Glutamatergic neuron (in vitro differentiated cells): Measurements from ENCODE around the gene GDF10. TPM values are rescaled to one million over a fixed set of nuclear protein-coding genes. Genes with fewer than 3 reads are reported as not detected.

ENCODE experiments used
- DNase-seq: peaks from one replicate; pipeline ENCODE4 v3.0.0; 2022
- H3K27ac Mint-ChIP-seq: one replicate; pipeline ENCODE4 v1.8.0; 2020; ENCODE audit warnings: mild to moderate bottlenecking, mixed read lengths, inconsistent platforms; ENCODE audit not compliant: unreplicated experiment
- H3K27me3 Mint-ChIP-seq: one replicate; pipeline ENCODE4 v1.8.0; 2020; ENCODE audit warnings: mild to moderate bottlenecking, moderate library complexity, mixed read lengths, inconsistent platforms; ENCODE audit not compliant: unreplicated experiment
- H3K36me3 Mint-ChIP-seq: one replicate; pipeline ENCODE4 v1.8.0; 2020; ENCODE audit warnings: mild to moderate bottlenecking, mixed read lengths, inconsistent platforms; ENCODE audit not compliant: unreplicated experiment
- H3K4me1 Mint-ChIP-seq: one replicate; pipeline ENCODE4 v1.8.0; 2020; ENCODE audit warnings: mild to moderate bottlenecking, low read depth, mixed read lengths, inconsistent platforms; ENCODE audit not compliant: unreplicated experiment
- H3K4me3 Mint-ChIP-seq: one replicate; pipeline ENCODE4 v1.8.0; 2020; ENCODE audit warnings: mild to moderate bottlenecking, mixed read lengths, inconsistent platforms; ENCODE audit not compliant: unreplicated experiment
- H3K9me3 Mint-ChIP-seq: one replicate; pipeline ENCODE4 v1.8.0; 2020; ENCODE audit warnings: mild to moderate bottlenecking, moderate library complexity, mixed read lengths, inconsistent platforms; ENCODE audit not compliant: unreplicated experiment
- total RNA-seq: library from RNA; stranded (reverse); fragmentation: NEBNext Ultra II Directional; extraction: Animal tissue kit (Norgen Biotek cat#: 25700); gene quantifications from one replicate; pipeline ENCODE4 v1.2.1, GENCODE V29; 2021; ENCODE audit not compliant: unreplicated experiment
- TF ChIP-seq, protein P1 (sequence below): fragments of 200-600 bp; sonication (generic); IDR thresholded peaks from one replicate; pipeline ENCODE4 v1.5.0; 2021; ENCODE audit not compliant: partially characterized antibody, unreplicated experiment

GDF10 gene
- total RNA-seq, 1 donor from 2014 or later, result not detected

DNA sequence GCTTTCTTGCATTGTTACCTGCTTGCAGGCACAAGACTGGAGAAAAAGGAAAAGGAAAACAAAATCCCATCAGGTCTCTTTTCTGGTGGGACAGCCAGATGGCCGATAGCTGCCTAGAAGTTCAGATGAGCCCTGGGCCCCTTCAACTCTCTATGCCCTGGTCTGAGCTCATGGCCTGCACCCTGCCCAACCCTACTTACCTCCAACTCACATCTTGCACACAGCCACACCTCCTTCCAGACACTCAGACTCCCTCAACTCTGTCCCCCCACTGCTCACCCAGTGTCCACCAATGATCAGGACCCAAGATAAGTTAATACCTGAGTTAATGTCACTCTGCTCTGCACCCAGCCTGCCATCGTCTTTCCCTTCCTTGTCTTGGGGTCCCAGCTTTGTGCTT, 59.1 kb downstream of the GDF10 start:
- H3K4me3 Mint-ChIP-seq, result no peak overlapping the region
- H3K27ac Mint-ChIP-seq, result no peak overlapping the region
- DNase-seq, result no peak
- H3K36me3 Mint-ChIP-seq, result no peaks in the 10 kb centered on the region
- TF ChIP-seq, protein P1, sequence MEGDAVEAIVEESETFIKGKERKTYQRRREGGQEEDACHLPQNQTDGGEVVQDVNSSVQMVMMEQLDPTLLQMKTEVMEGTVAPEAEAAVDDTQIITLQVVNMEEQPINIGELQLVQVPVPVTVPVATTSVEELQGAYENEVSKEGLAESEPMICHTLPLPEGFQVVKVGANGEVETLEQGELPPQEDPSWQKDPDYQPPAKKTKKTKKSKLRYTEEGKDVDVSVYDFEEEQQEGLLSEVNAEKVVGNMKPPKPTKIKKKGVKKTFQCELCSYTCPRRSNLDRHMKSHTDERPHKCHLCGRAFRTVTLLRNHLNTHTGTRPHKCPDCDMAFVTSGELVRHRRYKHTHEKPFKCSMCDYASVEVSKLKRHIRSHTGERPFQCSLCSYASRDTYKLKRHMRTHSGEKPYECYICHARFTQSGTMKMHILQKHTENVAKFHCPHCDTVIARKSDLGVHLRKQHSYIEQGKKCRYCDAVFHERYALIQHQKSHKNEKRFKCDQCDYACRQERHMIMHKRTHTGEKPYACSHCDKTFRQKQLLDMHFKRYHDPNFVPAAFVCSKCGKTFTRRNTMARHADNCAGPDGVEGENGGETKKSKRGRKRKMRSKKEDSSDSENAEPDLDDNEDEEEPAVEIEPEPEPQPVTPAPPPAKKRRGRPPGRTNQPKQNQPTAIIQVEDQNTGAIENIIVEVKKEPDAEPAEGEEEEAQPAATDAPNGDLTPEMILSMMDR, result no peak
- H3K9me3 Mint-ChIP-seq, result peaks cover 3% of the 10 kb centered on the region
- H3K4me1 Mint-ChIP-seq, result no peaks in the 10 kb centered on the region
- peaks cover 2% of the 10 kb centered on the region for H3K27me3 Mint-ChIP-seq

DNA sequence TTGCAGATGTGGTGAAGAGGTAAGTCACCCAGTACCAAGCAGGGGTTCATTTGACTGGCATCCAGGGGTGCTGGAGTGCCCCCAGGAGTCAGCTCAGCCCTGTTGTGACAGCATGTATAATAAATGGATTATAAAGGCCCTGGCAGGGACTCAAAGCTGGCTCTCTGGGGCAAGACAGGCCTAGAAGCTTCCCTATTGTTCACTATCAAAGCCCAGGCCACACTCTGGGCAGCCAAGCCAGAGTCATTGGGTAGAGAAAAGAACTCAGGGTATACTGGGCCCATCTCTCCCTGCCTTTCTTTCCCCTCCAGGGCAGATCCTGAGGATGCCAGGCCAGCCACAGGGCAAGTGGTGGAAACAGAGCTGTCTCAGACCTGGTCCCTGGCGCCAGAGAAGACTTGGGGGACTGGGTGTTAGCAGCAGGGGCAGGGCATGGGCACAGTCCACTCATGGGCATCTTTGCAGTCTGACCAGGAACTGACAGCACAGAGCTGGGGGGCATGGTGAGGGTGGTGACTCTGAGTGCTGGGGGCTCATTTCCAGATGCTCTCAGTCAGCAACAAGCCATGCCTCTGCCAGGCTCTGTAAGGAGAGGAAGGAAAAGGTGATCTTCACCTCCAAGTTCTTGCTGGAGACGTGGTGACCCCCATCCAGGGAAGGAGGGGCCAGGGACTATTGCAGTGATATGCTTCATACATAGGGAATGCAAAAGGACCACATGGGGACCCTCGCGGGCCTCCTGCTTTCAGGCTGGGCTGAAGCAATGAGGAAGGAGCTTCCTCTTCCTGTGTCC, 59.8 kb downstream of the GDF10 start:
- DNase-seq, result no peak
- H3K4me3 Mint-ChIP-seq, result no peak overlapping the region
- H3K27me3 Mint-ChIP-seq, result peaks cover 2% of the 10 kb centered on the region
- TF ChIP-seq, protein P1, result no peak
- H3K36me3 Mint-ChIP-seq, result no peaks in the 10 kb centered on the region
- no peak overlapping the region for H3K27ac Mint-ChIP-seq
- no peaks in the 10 kb centered on the region for H3K4me1 Mint-ChIP-seq
- H3K9me3 Mint-ChIP-seq, result peaks cover 3% of the 10 kb centered on the region

DNA sequence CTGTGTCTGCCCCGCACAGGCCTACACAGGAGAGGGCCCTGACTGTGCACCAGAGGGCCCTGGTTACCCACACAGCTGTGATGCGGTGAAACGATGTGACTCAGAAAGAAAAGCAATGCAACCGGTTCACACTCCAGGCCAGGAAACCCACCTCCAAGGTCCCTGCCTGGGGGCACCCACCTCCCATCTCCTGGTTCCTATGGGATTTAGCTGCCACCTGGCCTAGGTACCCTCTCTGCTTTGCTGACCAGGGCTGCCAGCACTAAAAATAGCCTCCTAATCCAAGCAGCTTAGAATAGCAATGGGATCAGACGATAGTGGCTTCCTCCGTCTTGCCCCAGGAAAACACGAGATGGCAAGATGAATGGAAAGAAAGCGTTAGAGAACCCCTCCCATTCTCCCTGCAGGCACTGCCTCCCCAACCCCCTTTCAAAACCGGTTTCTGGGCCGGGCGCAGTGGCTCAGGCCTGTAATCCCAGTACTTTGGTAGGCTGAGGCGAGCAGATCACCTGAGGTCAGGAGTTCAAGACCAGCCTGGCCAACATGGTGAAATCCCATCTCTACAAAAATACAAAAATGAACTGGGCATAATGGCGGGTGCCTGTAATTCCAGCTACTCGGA, 60.5 kb downstream of the GDF10 start:
- Mint-ChIP-seq H3K9me3 (peaks cover 3% of the 10 kb centered on the region), H3K4me1 (no peaks in the 10 kb centered on the region), H3K27ac (no peak overlapping the region), H3K36me3 (no peaks in the 10 kb centered on the region), H3K27me3 (peaks cover 2% of the 10 kb centered on the region), H3K4me3 (no peak overlapping the region)
- TF ChIP-seq, protein P1, result no peak
- no peak for DNase-seq

DNA sequence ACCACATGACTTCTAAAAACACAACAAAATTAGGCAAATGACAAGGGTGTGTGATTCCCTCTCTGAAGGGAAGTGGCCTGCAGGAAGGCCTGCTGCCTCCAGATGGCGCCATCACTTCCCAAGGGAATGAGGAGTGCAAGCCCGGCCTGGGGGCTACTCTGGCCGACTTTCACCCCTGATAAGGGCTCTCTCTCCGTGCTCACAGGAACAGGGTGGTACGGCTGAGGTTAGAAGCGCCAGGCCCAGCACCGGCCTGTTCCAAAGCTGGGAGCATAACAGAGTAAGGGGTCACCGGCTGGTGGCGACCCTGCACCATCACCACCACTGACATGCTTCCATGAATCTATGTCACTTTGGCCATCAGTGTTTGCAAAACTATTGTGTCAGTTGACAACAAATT, 61.3 kb downstream of the GDF10 start:
- Mint-ChIP-seq H3K27me3 (peaks cover 2% of the 10 kb centered on the region), H3K9me3 (peaks cover 3% of the 10 kb centered on the region), H3K27ac (no peak overlapping the region), H3K4me3 (no peak overlapping the region), H3K4me1 (no peaks in the 10 kb centered on the region), H3K36me3 (no peaks in the 10 kb centered on the region)
- TF ChIP-seq, protein P1, result peak; percentile 82
- DNase-seq, result peak; percentile 72

DNA sequence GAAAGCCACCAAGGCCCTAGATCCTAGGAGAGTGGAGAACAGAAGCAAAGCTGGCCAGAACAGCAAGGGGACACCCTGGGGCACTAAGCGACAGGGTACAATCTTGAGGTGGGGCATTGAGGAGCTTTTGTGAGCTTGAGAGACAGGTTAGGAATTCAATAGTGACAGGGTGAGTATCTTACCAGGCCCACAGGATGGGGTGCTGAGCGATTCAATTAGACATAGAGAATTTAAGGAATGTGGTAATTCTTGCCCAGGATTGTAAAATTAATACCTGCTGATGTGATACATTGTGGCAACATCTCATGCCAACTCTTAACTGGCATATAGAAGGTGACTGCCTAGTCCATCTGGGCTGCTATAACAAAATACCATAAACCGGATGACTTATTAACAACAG, 62.2 kb downstream of the GDF10 start:
- Mint-ChIP-seq H3K27me3 (peaks cover 2% of the 10 kb centered on the region), H3K27ac (no peak overlapping the region), H3K4me1 (no peaks in the 10 kb centered on the region), H3K9me3 (peaks cover 3% of the 10 kb centered on the region), H3K4me3 (no peak overlapping the region), H3K36me3 (no peaks in the 10 kb centered on the region)
- TF ChIP-seq, protein P1, result no peak
- no peak for DNase-seq
